Neural progenitor cell (in vitro differentiated cells): ENCODE data around the gene PHKA2. TPM values are rescaled to one million over a fixed set of nuclear protein-coding genes. Genes with fewer than 3 reads are reported as not detected.

Source experiments
- DNase-seq: peaks from one replicate; pipeline ENCODE4 v3.0.0-alpha.2; 2016; ENCODE audit warnings: low spot score
- H2AFZ ChIP-seq: fragments of 200-600 bp; sonication (generic); replicated peaks from 2 replicates; pipeline ENCODE4 v1.6.1; 2016; ENCODE audit warnings: antibody characterized with exemption
- H3F3A ChIP-seq: fragments of 200-600 bp; sonication (generic); 2 replicates; pipeline ENCODE4 v1.6.1; 2016; ENCODE audit warnings: antibody characterized with exemption, low read depth
- H3K27ac ChIP-seq: fragments of 200-600 bp; sonication (generic); 2 replicates; pipeline ENCODE4 v1.5.1; 2016; ENCODE audit warnings: mild to moderate bottlenecking
- H3K27me3 ChIP-seq: fragments of 200-600 bp; sonication (generic); 2 replicates; pipeline ENCODE4 v1.6.1; 2016; ENCODE audit warnings: mild to moderate bottlenecking, moderate library complexity
- H3K36me3 ChIP-seq: fragments of 200-600 bp; sonication (generic); 2 replicates; pipeline ENCODE4 v1.5.1; 2016
- H3K4me1 ChIP-seq: fragments of 200-600 bp; sonication (generic); 2 replicates; pipeline ENCODE4 v1.6.1; 2016; ENCODE audit warnings: mixed run types
- H3K4me2 ChIP-seq: fragments of 200-600 bp; sonication (generic); 2 replicates; pipeline ENCODE4 v1.6.1; 2016
- H3K4me3 ChIP-seq: fragments of 200-600 bp; sonication (generic); 2 replicates; pipeline ENCODE4 v1.5.1; 2016
- H3K79me2 ChIP-seq: fragments of 200-600 bp; sonication (generic); 2 replicates; pipeline ENCODE4 v1.6.1; 2016; ENCODE audit warnings: low read depth
- H3K9ac ChIP-seq: fragments of 200-600 bp; sonication (generic); 2 replicates; pipeline ENCODE4 v1.6.1; 2016
- H3K9me3 ChIP-seq: fragments of 200-600 bp; sonication (generic); 2 replicates; pipeline ENCODE4 v1.5.1; 2016; ENCODE audit warnings: low read depth
- H4K20me1 ChIP-seq: fragments of 200-600 bp; sonication (generic); 2 replicates; pipeline ENCODE4 v1.6.1; 2016; ENCODE audit warnings: low read depth
- H3K27ac Mint-ChIP-seq: 3 replicates; pipeline ENCODE4 v1.8.0; 2021; ENCODE audit warnings: mixed read lengths
- H3K27me3 Mint-ChIP-seq: 2 replicates; pipeline ENCODE4 v1.8.0; 2022; ENCODE audit warnings: low read depth, mild to moderate bottlenecking, inconsistent platforms, moderate library complexity, mixed read lengths; ENCODE audit not compliant: insufficient read depth
- H3K36me3 Mint-ChIP-seq: 3 replicates; pipeline ENCODE4 v1.8.0; 2021; ENCODE audit warnings: mixed read lengths
- H3K4me1 Mint-ChIP-seq: 3 replicates; pipeline ENCODE4 v1.8.0; 2021; ENCODE audit warnings: mixed read lengths
- H3K4me3 Mint-ChIP-seq: 3 replicates; pipeline ENCODE4 v1.8.0; 2021; ENCODE audit warnings: mild to moderate bottlenecking, moderate library complexity, mixed read lengths
- H3K9me3 Mint-ChIP-seq: 3 replicates; pipeline ENCODE4 v1.8.0; 2020; ENCODE audit warnings: mixed read lengths
- CTCF ChIP-seq: fragments of 200-600 bp; sonication (generic); IDR thresholded peaks from 2 replicates; pipeline ENCODE4 v1.5.1; 2017; ENCODE audit warnings: antibody characterized with exemption, mild to moderate bottlenecking
- EZH2 ChIP-seq: fragments of 200-600 bp; sonication (generic); IDR thresholded peaks from 2 replicates; pipeline ENCODE4 v1.6.1; 2017; ENCODE audit warnings: antibody characterized with exemption, mild to moderate bottlenecking, moderate library complexity
- EZH2phosphoT487 ChIP-seq: fragments of 200-600 bp; sonication (generic); IDR thresholded peaks from 2 replicates; pipeline ENCODE4 v1.6.1; 2017; ENCODE audit warnings: antibody characterized with exemption
- total RNA-seq: library from RNA; depleted of rRNA; stranded (reverse); fragments of >200 nt; gene quantifications from 2 replicates; pipeline ENCODE4 v1.2.3, GENCODE V29; 2015; ENCODE audit warnings: low replicate concordance

PHKA2 gene
- total RNA-seq, 1 donor from 2014 or later: 18.2 TPM

GRCh38 chrX:18889346-18890048 is 94.4 kb downstream of the PHKA2 start:
- H3K79me2 ChIP-seq: no peaks in the 10 kb centered on the region
- TF ChIP-seq CTCF (no peak), EZH2phosphoT487 (no peak), EZH2 (no peak)
- no peak overlapping the region for H3K4me3 ChIP-seq
- H3K4me2 ChIP-seq: no peak overlapping the region
- peaks cover 15% of the 10 kb centered on the region for H3K27me3 Mint-ChIP-seq
- H3K27ac Mint-ChIP-seq: no peak overlapping the region
- no peaks in the 10 kb centered on the region for H3K36me3 Mint-ChIP-seq
- H3K9me3 ChIP-seq: no peaks in the 10 kb centered on the region
- H3K27ac ChIP-seq: no peak overlapping the region
- H3K4me1 ChIP-seq: no peaks in the 10 kb centered on the region
- no peak overlapping the region for H3K4me3 Mint-ChIP-seq
- peaks cover 17% of the 10 kb centered on the region for H3K27me3 ChIP-seq
- peaks cover 14% of the 10 kb centered on the region for H3K9me3 Mint-ChIP-seq
- H3K4me1 Mint-ChIP-seq: peaks cover 12% of the 10 kb centered on the region
- H4K20me1 ChIP-seq: no peaks in the 10 kb centered on the region
- H3K9ac ChIP-seq: no peak overlapping the region
- no peak for DNase-seq
- no peaks in the 10 kb centered on the region for H3K36me3 ChIP-seq
- no peak overlapping the region for H2AFZ ChIP-seq
- no peaks in the 10 kb centered on the region for H3F3A ChIP-seq

GRCh38 chrX:18888281-18888680 is 95.6 kb downstream of the PHKA2 start:
- Histone ChIP-seq H3K36me3 (no peaks in the 10 kb centered on the region), H3K4me2 (no peak overlapping the region), H3K27ac (no peak overlapping the region), H4K20me1 (no peaks in the 10 kb centered on the region), H3K79me2 (no peaks in the 10 kb centered on the region), H3K9ac (no peak overlapping the region), H3K9me3 (no peaks in the 10 kb centered on the region), H3K4me1 (no peaks in the 10 kb centered on the region), H3K4me3 (no peak overlapping the region), H3K27me3 (peaks cover 17% of the 10 kb centered on the region), H3F3A (no peaks in the 10 kb centered on the region), H2AFZ (no peak overlapping the region)
- Mint-ChIP-seq H3K27me3 (peaks cover 15% of the 10 kb centered on the region), H3K4me1 (peaks cover 12% of the 10 kb centered on the region), H3K27ac (no peak overlapping the region), H3K36me3 (no peaks in the 10 kb centered on the region), H3K4me3 (no peak overlapping the region), H3K9me3 (peaks cover 14% of the 10 kb centered on the region)
- no peak for DNase-seq
- no peak for TF ChIP-seq EZH2phosphoT487
- no peak for TF ChIP-seq EZH2
- TF ChIP-seq CTCF: no peak

- no peaks in the 10 kb centered on the region for H3K36me3 ChIP-seq
- H2AFZ ChIP-seq: no peak overlapping the region
- peaks cover 17% of the 10 kb centered on the region for H3K27me3 ChIP-seq
- Mint-ChIP-seq H3K9me3 (peaks cover 14% of the 10 kb centered on the region), H3K36me3 (no peaks in the 10 kb centered on the region), H3K4me1 (peaks cover 12% of the 10 kb centered on the region), H3K27me3 (peaks cover 15% of the 10 kb centered on the region), H3K4me3 (no peak overlapping the region), H3K27ac (no peak overlapping the region)
- no peak overlapping the region for H3K4me2 ChIP-seq
- TF ChIP-seq EZH2 (no peak), CTCF (no peak)
- no peaks in the 10 kb centered on the region for H3K4me1 ChIP-seq
- no peaks in the 10 kb centered on the region for H4K20me1 ChIP-seq
- no peak for DNase-seq
- no peak overlapping the region for H3K27ac ChIP-seq
- no peaks in the 10 kb centered on the region for H3K79me2 ChIP-seq
- no peaks in the 10 kb centered on the region for H3F3A ChIP-seq
- H3K9ac ChIP-seq: no peak overlapping the region
- H3K4me3 ChIP-seq: no peak overlapping the region
- H3K9me3 ChIP-seq: no peaks in the 10 kb centered on the region
These were observed 96.1 kb downstream of the PHKA2 start for GRCh38 chrX:18887825-18888212.
